ENCODE measurements around the gene ADAMTS12. TPM values are rescaled to one million over a fixed set of nuclear protein-coding genes. Genes with fewer than 3 reads are reported as not detected.
"Not testable (repeated sequence)": the region's sequence is repeated elsewhere in the genome, so short reads cannot be mapped to it uniquely, and the experiment has no call there.

The ADAMTS12 gene
- polyA plus RNA-seq (ENCODE audit: insufficient read depth in 1 of 5, insufficient read length in 5 of 5, low replicate concordance in 1 of 5) = 10 to 100 TPM; 36.3 to 57.8 (median 55.2) TPM
- long read RNA-seq, donor 1, transcript ADAMTS12-206 (3 exons, 1,003 nt) = major isoform, 5 of 17 reads
- long read RNA-seq, donor 1, partial matches to known transcripts = 12 of 17 reads
- long read RNA-seq, donor 1, other reads (novel, unspliced or antisense) = 0 of 17 reads
- long read RNA-seq, donor 2, partial matches to known transcripts = 0 of 1 reads
- long read RNA-seq, donor 2, other reads (novel, unspliced or antisense) = 0 of 1 reads
- long read RNA-seq, donor 3, partial matches to known transcripts = 0 of 1 reads
- long read RNA-seq, donor 3, other reads (novel, unspliced or antisense) = 0 of 1 reads
- long read RNA-seq, donor 4, full-length matches to known transcripts = 5 of 5 reads
- long read RNA-seq, donor 4, partial matches to known transcripts = 0 of 5 reads
- long read RNA-seq, donor 4, other reads (novel, unspliced or antisense) = 0 of 5 reads
- long read RNA-seq, donor 5, partial matches to known transcripts = 6 of 9 reads
- long read RNA-seq, donor 5, other reads (novel, unspliced or antisense) = 0 of 9 reads
- long read RNA-seq, donor 6, partial matches to known transcripts = 0 of 4 reads
- long read RNA-seq, donor 6, other reads (novel, unspliced or antisense) = 0 of 4 reads
- long read RNA-seq, donor 7, partial matches to known transcripts = 5 of 9 reads
- long read RNA-seq, donor 7, other reads (novel, unspliced or antisense) = 0 of 9 reads
- long read RNA-seq, donor 8, partial matches to known transcripts = 0 of 4 reads
- long read RNA-seq, donor 8, other reads (novel, unspliced or antisense) = 0 of 4 reads

- DNase-seq = peak; percentile 79 to 81
Measured at GRCh38 chr5:33891788-33892619, at the start of gene ADAMTS12. ADAMTS12 (minus strand) TSS chr5:33891990; CDS start chr5:33891856, 134 bp downstream.

DNA sequence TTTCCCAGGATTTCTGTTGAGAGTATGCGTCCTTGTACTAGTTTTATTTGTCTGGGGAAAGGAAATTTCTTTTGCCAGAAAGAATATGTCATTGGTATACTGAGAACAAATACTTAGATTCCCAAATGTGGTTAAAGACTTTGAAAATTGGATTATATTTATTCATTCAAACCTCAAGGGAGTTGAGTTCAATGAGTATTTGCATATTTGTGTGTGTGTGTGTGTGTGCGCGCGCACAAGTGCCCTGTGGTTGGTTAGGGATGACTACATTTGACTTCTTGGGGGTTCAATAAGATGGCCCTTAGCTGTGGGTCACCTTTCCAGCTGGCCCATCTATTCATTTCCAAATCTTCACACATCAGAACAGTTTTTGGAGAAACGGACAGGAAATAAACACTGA lies 49.3 kb upstream of the ADAMTS12 start:
- no peak for DNase-seq

- DNase-seq = no peak
Measured at GRCh38 chr5:33939556-33940262, 47.9 kb upstream of the ADAMTS12 start.

DNA sequence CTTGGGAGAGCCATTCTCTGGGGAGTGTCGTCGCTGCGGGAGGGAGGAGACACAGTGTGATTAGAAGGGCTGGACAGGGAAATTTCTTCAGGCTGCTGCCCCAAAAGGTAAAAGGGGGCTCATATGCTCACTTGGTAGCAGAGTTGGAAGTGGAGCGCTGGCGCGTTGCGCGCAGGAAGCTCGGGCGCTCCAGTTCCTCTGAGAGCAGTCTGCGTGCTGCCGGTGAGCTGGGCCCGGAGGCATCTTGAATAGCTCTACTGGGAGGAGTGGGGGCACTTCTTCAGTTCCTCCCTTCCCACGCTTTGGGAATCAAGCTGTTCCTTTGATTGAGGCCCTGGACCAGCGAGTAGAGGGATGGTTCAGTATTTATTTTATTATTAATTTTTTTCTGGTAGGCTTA lies 47.1 kb upstream of the ADAMTS12 start:
- DNase-seq = no peak

DNA sequence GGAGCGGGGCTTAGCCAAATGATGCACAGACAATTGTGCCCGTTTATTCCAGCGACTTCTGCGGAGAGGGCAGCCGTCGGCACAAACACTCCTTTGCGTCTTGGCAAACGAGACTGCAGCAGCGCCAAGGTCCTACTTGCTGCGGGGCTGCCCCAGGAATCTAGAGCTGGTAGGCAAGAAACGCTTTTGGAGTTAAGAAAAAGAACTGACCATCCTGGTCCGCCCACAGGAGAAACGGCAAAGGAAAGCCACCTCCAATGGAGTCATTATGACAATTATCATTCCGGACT lies 46.7 kb upstream of the ADAMTS12 start:
- DNase-seq = no peak

- no peak for DNase-seq
Measured at GRCh38 chr5:33937707-33938506, 46.1 kb upstream of the ADAMTS12 start.

DNA sequence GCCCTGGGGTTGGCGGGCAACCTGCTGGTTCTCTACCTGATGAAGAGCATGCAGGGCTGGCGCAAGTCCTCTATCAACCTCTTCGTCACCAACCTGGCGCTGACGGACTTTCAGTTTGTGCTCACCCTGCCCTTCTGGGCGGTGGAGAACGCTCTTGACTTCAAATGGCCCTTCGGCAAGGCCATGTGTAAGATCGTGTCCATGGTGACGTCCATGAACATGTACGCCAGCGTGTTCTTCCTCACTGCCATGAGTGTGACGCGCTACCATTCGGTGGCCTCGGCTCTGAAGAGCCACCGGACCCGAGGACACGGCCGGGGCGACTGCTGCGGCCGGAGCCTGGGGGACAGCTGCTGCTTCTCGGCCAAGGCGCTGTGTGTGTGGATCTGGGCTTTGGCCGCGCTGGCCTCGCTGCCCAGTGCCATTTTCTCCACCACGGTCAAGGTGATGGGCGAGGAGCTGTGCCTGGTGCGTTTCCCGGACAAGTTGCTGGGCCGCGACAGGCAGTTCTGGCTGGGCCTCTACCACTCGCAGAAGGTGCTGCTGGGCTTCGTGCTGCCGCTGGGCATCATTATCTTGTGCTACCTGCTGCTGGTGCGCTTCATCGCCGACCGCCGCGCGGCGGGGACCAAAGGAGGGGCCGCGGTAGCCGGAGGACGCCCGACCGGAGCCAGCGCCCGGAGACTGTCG lies 45.4 kb upstream of the ADAMTS12 start:
- DNase-seq = no peak

DNA sequence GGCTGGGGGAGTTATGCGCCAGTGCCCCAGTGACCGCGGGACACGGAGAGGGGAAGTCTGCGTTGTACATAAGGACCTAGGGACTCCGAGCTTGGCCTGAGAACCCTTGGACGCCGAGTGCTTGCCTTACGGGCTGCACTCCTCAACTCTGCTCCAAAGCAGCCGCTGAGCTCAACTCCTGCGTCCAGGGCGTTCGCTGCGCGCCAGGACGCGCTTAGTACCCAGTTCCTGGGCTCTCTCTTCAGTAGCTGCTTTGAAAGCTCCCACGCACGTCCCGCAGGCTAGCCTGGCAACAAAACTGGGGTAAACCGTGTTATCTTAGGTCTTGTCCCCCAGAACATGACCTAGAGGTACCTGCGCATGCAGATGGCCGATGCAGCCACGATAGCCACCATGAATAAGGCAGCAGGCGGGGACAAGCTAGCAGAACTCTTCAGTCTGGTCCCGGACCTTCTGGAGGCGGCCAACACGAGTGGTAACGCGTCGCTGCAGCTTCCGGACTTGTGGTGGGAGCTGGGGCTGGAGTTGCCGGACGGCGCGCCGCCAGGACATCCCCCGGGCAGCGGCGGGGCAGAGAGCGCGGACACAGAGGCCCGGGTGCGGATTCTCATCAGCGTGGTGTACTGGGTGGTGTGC lies 44.7 kb upstream of the ADAMTS12 start, which contains the start of gene RXFP3:
Gene RXFP3, plus strand, starts transcription at position 6 of the 636 bp plus-strand sequence. Its CDS starts 355 bp downstream, at position 361.
- DNase-seq = no peak

- DNase-seq = peak; percentile 69
Measured at GRCh38 chr5:33936004-33936380, 44.2 kb upstream of the ADAMTS12 start.

- no peak for DNase-seq
Measured at GRCh38 chr5:33934176-33934575, 42.4 kb upstream of the ADAMTS12 start.

GRCh38 chr5:33933723-33934169 lies 42.0 kb upstream of the ADAMTS12 start:
- DNase-seq = no peak

GRCh38 chr5:33931136-33931535 lies 39.3 kb upstream of the ADAMTS12 start:
- DNase-seq = no peak

- no peak for DNase-seq
Measured at GRCh38 chr5:33929925-33930690, 38.3 kb upstream of the ADAMTS12 start.

DNA sequence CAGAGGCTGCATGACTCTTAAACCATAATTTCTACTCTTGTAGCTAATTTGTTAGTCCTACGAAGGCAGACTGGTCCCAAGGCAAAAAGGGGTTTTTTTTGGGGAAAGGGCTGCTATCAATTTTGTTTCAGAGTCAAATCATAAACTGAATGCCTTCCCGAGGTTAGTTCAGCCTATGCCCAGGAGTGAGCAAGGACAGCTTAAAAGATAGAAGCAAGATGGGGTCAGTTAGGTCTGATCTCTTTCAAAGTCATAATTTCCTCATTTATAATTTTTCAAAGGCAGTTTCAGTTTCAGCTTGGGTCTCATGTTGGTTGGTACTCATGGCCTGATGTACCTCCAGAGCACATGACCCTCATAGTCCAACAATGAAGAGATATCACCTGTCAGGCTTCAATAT lies 36.5 kb upstream of the ADAMTS12 start:
- no peak for DNase-seq

GRCh38 chr5:33927685-33928084 lies 35.9 kb upstream of the ADAMTS12 start:
- no peak for DNase-seq

DNA sequence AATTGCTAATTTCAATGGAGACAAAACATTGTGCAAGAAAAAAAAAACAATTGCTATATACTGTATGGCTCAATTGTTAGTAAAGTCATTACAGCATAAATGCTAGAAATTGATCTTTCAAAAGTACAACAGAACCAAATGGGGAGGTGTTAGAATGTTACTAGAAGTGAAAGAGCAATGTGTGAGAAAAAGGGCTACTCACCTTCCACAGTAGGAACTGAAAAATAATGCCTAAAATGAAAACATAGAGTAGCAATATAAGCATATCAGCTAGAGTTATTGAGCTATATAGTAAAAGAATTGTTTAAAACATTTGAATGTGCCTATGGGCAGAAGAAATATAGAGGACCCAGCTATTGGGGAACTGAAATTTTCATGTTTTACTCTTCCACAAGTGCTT lies 33.5 kb upstream of the ADAMTS12 start:
- no peak for DNase-seq

- DNase-seq = no peak
Measured at GRCh38 chr5:33921002-33921401, 29.2 kb upstream of the ADAMTS12 start.

GRCh38 chr5:33914844-33915243 lies 23.1 kb upstream of the ADAMTS12 start:
- not testable (repeated sequence) for DNase-seq
